Body of pancreas (tissue), 4 donors: ENCODE measurements around the gene ALOX15B. TPM values are rescaled to one million over a fixed set of nuclear protein-coding genes. Genes with fewer than 3 reads are reported as not detected.

Source experiments
- ATAC-seq: fragments of 150-250 bp; one replicate; pipeline ENCODE4 v1.9.1; 2016
- DNase-seq, 4 donors: peaks; one replicate each; pipeline ENCODE4 v3.0.0-alpha.2; 2019
- H3K27ac ChIP-seq, 4 donors: fragments of 200-600 bp; sonication (generic); 1 replicate in 3 of 4; 2 replicates in 1 of 4; pipeline versions ENCODE4 v1.5.1 to v1.6.1; 2016 to 2019; ENCODE audit warnings: mild to moderate bottlenecking in 1 of 4, mixed read lengths in 1 of 4, moderate library complexity in 1 of 4
- H3K27me3 ChIP-seq, 2 donors: fragments of 200-600 bp; sonication (generic); one replicate each; pipeline ENCODE4 v1.6.0; 2016; ENCODE audit warnings: mild to moderate bottlenecking in 1 of 2
- H3K36me3 ChIP-seq, 2 donors: fragments of 200-600 bp; sonication (generic); replicated peaks in 1 of 2; 2 replicates each; pipeline ENCODE4 v1.5.1; 2016; ENCODE audit warnings: low read depth in 2 of 2; ENCODE audit not compliant: insufficient read depth in 1 of 2
- H3K4me1 ChIP-seq: fragments of 200-600 bp; sonication (generic); one replicate; pipeline ENCODE4 v1.6.0; 2016
- H3K4me3 ChIP-seq, 2 donors: fragments of 200-600 bp; sonication (generic); 1 replicate in 1 of 2; 2 replicates in 1 of 2; pipeline ENCODE4 v1.5.1; 2016 to 2019
- H3K9me3 ChIP-seq, 3 donors: fragments of 200-600 bp; sonication (generic); 1 replicate in 2 of 3; 2 replicates in 1 of 3; pipeline ENCODE4 v1.5.1; 2016
- CTCF ChIP-seq, 7 experiments: fragments of 450-650 bp in 4 of 7; fragments of 200-600 bp in 3 of 7; sonication (generic) in 3 of 7; IDR thresholded peaks; one replicate each; pipeline ENCODE4 v1.5.1; 2016 to 2019; ENCODE audit warnings: antibody characterized with exemption in 7 of 7
- POLR2A ChIP-seq, 3 donors: fragments of 450-650 bp; IDR thresholded peaks; one replicate each; pipeline ENCODE4 v1.6.1; 2016; ENCODE audit warnings: antibody characterized with exemption in 3 of 3, mild to moderate bottlenecking in 2 of 3
- WGBS, 2 donors: methylation state at CpG; one replicate each; pipeline ENCODE4 v1.1.5; 2017; 5-methylcytosine and 5-hydroxymethylcytosine counted together
- intact Hi-C: fragments of 100-400 bp; cut with DNase I; formaldehyde crosslinking; loops from one replicate; pipeline ENCODE4 v1.15.1; 2023
- total RNA-seq, 2 donors: library from RNA; depleted of rRNA; stranded (reverse); fragments of >200 nt; gene quantifications; one replicate each; pipeline ENCODE4 v1.1.0, GENCODE V29; 2016

ALOX15B gene
- total RNA-seq, 2 donors from 2014 or later: 1.3 TPM; not detected in 1

GRCh38 chr17:8079291-8080207, 40.7 kb downstream of the ALOX15B start:
- no peaks in the 10 kb centered on the region for H3K9me3 ChIP-seq
- 0 to 1% methylated on average over 11 to 79 of the region's 87 CpGs for WGBS, 2 donors
- peaks cover 14% of the 10 kb centered on the region for H3K4me1 ChIP-seq
- no peak overlapping the region for H3K4me3 ChIP-seq
- no peaks in the 10 kb centered on the region for H3K36me3 ChIP-seq
- TF ChIP-seq POLR2A (IDR thresholded peaks at IDR 0.05) (no peak), CTCF (IDR thresholded peaks at IDR 0.05) (peak; percentile 67 to 90 (median 79))
- peaks cover 0 to 25% of the 10 kb centered on the region in 2 donors for H3K27me3 ChIP-seq
- ATAC-seq (peak; percentile 87), DNase-seq (peak; percentile 61 to 75 (median 70))
- H3K27ac ChIP-seq: no peak overlapping the region
- intact Hi-C loops: loop anchor here (10.0 kb wide), 1 partner anchor 225 kb away; no protein-coding TSS in a partner anchor

GRCh38 chr17:8080208-8080798, 41.4 kb downstream of the ALOX15B start:
- Histone ChIP-seq H3K4me1 (peaks cover 14% of the 10 kb centered on the region), H3K36me3 (no peaks in the 10 kb centered on the region), H3K4me3 (no peak overlapping the region), H3K9me3 (no peaks in the 10 kb centered on the region), H3K27ac (no peak overlapping the region), H3K27me3 (peaks cover 0 to 19% of the 10 kb centered on the region in 2 donors)
- intact Hi-C loops: loop anchor here (10.0 kb wide), 1 partner anchor 224 kb away; no protein-coding TSS in a partner anchor
- ATAC-seq (peak; percentile 24), DNase-seq (no peak)
- TF ChIP-seq POLR2A (IDR thresholded peaks at IDR 0.05): no peak
- peak in 1 of 7 experiments; percentile 0 for TF ChIP-seq CTCF (IDR thresholded peaks at IDR 0.05)
- WGBS, 2 donors: 23 to 28% methylated on average over 24 to 25 of the region's 25 CpGs

- no peaks in the 10 kb centered on the region for H3K9me3 ChIP-seq
- H3K27me3 ChIP-seq: peaks cover 0 to 14% of the 10 kb centered on the region in 2 donors
- DNase-seq (no peak), ATAC-seq (no peak)
- no peak overlapping the region for H3K4me3 ChIP-seq
- no peak for TF ChIP-seq POLR2A (IDR thresholded peaks at IDR 0.05)
- TF ChIP-seq CTCF (IDR thresholded peaks at IDR 0.05): no peak
- H3K4me1 ChIP-seq: peaks cover 14% of the 10 kb centered on the region
- WGBS, 2 donors: 69 to 79% methylated on average over 11 to 17 of the region's 17 CpGs
- H3K27ac ChIP-seq: no peak overlapping the region
- H3K36me3 ChIP-seq: no peaks in the 10 kb centered on the region
- intact Hi-C loops: loop anchor here (10.0 kb wide), 1 partner anchor 224 kb away; no protein-coding TSS in a partner anchor
Observed at GRCh38 chr17:8080799-8081219, 42.0 kb downstream of the ALOX15B start.

GRCh38 chr17:8081876-8082275, 43.0 kb downstream of the ALOX15B start:
- no peak overlapping the region for H3K4me3 ChIP-seq
- WGBS, 2 donors: 73 to 82% methylated on average over 3 of the region's 3 CpGs
- intact Hi-C loops: loop anchor here (10.0 kb wide), 1 partner anchor 223 kb away; no protein-coding TSS in a partner anchor
- peaks cover 0 to 12% of the 10 kb centered on the region in 2 donors for H3K27me3 ChIP-seq
- ATAC-seq (no peak), DNase-seq (no peak)
- peaks cover 14% of the 10 kb centered on the region for H3K4me1 ChIP-seq
- no peak overlapping the region for H3K27ac ChIP-seq
- H3K9me3 ChIP-seq: no peaks in the 10 kb centered on the region
- TF ChIP-seq POLR2A (IDR thresholded peaks at IDR 0.05): no peak
- no peaks in the 10 kb centered on the region for H3K36me3 ChIP-seq

- ATAC-seq: no peak
- H3K4me3 ChIP-seq: no peak overlapping the region
- H3K9me3 ChIP-seq: no peaks in the 10 kb centered on the region
- TF ChIP-seq POLR2A (IDR thresholded peaks at IDR 0.05) (no peak), CTCF (IDR thresholded peaks at IDR 0.05) (no peak)
- intact Hi-C loops: loop anchor here (10.0 kb wide), 1 partner anchor 223 kb away; no protein-coding TSS in a partner anchor
- H3K36me3 ChIP-seq: no peaks in the 10 kb centered on the region
- no peak overlapping the region for H3K27ac ChIP-seq
- H3K27me3 ChIP-seq: peaks cover 0 to 10% of the 10 kb centered on the region in 2 donors
- H3K4me1 ChIP-seq: peaks cover 14% of the 10 kb centered on the region
- WGBS, 2 donors: 70 to 77% methylated on average over 10 of the region's 10 CpGs
- no peak for DNase-seq
Observed at GRCh38 chr17:8082292-8082691, 43.4 kb downstream of the ALOX15B start.
